Measurements from ENCODE around the gene TPI1.
"Not testable (repeated sequence)": the region's sequence is repeated elsewhere in the genome, so short reads cannot be mapped to it uniquely, and the experiment has no call there.

TPI1 gene

DNA sequence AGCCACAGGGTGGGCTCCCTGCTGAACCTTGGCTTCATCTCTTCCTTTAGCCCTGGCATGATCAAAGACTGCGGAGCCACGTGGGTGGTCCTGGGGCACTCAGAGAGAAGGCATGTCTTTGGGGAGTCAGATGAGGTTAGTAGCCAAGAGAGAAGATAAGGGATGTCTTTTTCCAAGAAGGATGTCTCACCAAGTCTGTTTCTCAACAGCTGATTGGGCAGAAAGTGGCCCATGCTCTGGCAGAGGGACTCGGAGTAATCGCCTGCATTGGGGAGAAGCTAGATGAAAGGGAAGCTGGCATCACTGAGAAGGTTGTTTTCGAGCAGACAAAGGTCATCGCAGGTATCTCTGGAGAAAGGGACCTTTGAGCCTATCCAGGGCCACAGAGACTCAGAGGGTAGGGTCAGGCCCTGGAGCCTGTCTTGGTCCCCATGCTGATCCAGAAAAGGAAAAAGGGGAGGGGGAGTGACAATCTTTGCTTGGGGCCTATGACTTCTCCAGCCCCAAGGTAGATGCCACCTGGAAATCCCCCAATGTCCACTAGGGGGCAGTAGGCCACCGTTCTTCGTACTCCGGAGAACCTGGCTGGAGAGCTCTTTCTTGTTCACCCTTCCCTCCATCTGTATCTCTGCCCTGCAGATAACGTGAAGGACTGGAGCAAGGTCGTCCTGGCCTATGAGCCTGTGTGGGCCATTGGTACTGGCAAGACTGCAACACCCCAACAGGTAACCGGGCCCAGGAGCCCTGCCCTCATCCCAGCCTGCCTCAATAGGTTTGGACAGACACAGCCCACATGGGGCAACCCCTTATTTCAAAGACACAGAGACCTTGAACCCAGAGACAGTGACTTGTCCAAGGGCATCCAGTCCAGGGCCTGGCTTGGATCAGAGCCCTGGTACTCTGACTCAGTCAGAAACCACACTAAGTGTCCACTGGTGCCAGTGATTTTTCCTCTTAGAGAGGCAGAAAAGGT lies 2.0 kb downstream of the TPI1 start:
- peak; percentile 78 for DNase-seq

DNA sequence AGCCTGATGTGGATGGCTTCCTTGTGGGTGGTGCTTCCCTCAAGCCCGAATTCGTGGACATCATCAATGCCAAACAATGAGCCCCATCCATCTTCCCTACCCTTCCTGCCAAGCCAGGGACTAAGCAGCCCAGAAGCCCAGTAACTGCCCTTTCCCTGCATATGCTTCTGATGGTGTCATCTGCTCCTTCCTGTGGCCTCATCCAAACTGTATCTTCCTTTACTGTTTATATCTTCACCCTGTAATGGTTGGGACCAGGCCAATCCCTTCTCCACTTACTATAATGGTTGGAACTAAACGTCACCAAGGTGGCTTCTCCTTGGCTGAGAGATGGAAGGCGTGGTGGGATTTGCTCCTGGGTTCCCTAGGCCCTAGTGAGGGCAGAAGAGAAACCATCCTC lies 3.0 kb downstream of the TPI1 start:
- DNase-seq: not testable (repeated sequence)

DNA sequence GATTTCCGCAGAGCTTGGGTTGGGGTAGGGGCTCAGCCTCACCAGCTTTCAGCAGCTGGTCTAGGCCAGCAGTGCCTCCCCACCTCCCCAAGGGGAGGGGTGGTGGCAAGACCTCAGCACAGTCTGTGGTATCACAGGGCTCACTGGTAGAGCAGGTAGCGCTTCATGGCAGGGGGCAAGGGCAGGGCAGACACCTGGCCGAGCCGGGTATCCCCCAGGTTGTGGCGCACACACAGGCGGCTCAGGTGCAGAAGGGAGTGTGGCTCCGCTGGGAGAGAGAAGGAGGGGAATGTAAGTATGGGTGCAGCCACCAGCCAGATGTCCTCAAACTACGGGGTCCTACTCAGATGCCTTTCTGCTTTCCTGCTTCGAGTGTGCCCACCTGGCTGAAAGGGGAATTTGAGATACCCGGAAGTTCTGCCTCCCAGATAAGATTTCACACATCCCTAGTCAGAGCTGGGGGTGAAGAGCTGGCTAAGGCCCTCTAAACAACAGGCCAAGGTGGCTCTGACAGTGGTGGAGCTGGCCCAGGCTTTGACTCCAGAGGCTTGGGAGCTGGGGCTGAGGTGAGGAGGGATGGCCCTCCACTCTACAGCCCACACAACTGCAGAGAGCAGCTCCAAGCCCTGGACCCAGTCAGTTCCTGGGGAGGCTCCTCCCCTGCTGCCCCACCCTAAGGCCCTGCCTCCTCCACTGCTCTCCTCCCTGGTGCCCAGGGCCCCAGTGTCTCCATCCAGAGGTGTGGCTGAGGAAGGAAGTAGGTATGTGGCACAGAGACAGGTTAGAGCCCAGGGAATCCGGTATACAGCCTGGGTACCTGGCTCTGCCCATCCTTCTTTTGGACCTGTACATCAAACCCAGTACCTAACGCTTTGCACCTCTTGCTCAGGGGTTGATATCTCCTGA lies 4.0 kb downstream of the TPI1 start:
- DNase-seq: no peak

DNA sequence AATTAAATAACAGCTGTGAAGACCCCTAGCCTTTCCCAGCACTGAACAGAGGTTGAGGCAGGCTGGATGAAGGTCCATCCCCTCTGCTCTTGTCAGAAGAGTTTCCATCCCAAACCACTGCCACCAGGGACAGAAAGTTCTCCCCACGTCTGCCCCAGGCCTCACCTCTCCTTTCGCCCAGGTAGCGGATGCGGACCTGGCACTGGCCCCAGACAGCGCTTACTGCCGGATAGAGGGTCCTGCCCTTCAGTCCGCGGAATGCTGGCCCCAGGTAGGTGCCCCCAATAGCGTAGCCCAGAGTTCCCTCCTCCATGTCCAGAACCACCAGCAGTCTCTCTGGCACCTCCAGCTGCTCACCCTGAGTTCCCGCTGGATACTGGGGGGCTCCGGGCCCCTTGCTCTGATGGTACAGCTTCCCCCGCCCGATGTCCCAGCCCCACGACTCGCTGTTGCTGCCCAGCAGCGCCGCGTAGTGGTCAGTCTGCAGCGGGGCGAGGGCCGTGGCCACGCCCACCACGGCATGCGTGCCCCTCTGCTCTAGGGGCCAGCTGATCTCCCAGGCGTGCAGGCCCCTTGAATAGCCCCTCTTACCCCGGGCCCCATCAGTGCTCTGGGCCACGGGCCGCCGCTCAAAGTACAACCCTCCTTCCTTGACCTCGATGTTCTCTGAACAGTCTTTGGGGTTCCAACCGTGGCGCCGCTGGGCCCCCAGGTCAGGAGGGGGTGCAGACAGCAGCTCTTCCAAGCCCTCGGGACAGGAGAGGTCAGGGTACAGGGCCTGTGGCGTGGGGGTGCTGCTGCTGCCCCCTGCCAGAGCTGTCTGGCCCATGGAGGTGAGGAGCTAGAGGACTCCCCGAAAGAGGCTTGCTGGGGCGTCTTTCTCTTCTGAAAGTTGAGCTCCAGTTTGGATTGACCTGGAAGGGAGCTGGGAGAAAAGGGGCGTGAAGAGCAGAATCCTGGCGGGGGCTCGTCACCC lies 5.0 kb downstream of the TPI1 start:
- DNase-seq: peak; percentile 74

DNA sequence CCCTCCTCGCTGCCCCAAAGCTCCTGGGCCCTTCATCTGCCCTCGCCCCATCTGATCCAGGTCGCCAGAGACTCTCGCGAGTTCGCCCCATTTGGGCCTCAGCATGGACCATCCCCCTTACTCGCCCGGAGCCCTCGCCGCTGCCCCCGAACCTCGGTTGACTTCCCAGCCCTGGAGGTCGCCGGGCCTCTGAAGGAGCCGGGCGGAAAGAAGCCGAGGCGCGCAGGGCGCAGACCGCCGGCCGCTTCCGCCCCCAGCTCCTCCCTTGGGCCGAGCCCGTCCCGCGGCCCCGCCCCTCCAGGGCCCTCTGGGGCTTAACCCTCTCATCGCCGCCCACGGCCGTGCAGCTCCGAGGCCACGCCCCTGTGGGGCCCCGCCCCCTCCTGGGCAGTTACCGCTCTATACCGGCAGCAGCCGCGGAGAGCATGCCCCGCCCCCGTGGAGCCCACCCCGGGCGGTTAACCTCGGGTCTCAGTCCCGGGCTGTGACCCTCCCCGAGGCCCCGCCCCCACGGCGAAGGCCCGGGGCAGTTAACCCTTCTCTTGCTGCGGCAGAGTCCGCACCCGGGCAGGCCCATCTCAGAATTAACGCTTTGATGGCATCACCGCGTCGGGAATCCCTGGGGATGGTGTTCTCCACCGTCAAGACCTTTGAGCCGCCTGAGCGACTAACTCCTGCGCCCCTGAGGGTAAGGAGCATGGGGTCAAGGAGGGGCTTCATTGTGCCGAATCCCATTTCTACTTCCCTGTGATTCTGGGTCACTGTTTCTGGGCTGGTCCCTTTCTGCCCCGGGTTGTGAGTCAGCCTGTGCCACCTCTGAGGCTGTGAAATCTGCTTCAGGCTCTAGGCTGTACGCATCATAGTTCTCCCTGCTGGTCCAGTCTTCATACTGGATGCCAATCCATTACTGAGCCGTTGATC lies 6.0 kb downstream of the TPI1 start, which contains the start of gene SPSB2:
Gene SPSB2 (minus strand): TSS at position 210 of the 921 bp plus-strand sequence. CDS start 402 bp downstream, outside the sequence.
- peak; percentile 98 for DNase-seq

DNA sequence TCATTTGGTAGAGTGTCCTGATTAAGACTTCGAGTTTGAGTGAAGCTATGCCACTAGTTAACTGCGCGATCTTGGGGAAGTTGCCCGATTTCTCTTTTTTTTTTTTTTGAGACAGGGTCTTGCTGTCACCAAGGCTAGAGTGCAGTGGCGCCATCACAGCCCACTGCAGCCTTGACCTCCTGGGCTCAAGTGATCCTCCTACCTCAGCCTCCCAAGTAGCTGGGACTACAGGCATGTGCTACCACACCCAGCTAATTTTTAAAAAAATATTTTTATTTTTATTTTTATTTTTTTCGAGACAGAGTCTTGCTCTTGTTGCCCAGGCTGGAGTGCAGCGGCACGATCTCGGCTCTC lies 6.7 kb downstream of the TPI1 start:
- not testable (repeated sequence) for DNase-seq

DNA sequence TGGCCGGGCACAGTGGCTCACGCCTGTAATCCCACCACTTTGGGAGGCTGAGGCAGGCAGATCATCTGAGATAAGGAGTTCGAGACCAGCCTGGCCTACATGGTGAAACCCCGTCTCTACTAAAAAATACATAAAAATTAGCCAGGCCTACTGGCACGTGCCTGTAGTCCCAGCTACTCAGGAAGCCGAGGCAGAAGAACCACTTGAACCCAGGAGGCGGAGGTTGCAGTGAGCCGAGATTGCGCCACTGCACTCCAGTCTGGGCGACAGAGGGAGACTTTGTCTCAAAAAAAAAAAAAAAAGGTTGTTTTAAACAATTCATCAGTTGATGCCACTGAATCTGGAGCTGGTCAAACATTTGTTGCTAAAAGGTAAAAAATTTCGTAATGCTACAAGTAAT lies 12.5 kb downstream of the TPI1 start:
- not testable (repeated sequence) for DNase-seq

DNA sequence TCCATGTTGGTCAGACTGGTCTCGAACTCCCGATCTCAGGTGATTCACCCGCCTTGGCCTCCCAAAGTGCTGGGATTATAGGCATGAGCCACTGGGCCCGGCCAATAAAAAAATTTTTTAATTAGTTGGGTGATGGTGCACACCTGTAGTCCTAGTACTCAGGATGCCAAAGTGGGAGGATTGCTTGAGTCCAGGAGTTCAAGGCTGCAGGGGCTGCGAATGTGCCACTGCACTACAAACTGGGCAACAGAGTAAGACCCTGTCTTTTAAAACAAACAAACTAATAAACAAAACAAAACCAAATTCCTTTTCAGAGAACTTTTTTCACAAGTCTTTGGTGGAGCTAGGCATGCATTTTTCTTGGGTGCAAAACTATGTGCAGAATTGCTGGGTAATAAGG lies 15.9 kb downstream of the TPI1 start:
- no peak for DNase-seq

DNA sequence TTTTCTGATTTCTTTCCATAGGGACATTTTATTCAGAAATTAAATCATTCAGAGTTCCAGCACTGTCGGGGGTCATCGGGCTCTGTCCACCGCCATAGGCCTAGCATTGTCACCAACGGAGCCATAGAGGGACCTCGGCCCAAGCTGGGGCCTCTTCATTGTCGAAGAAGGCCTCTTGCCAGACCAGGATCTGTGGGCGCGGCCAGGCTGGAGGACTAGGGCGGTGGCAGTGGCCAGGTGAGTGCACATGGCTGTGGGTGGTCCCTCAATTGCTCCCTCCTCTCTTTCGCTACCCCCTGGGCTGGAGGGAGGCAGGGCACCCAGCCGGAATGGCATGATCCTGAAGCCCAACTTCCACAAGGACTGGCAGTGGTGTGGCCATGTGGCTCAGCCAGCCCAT lies 16.4 kb downstream of the TPI1 start:
- DNase-seq: no peak

DNA sequence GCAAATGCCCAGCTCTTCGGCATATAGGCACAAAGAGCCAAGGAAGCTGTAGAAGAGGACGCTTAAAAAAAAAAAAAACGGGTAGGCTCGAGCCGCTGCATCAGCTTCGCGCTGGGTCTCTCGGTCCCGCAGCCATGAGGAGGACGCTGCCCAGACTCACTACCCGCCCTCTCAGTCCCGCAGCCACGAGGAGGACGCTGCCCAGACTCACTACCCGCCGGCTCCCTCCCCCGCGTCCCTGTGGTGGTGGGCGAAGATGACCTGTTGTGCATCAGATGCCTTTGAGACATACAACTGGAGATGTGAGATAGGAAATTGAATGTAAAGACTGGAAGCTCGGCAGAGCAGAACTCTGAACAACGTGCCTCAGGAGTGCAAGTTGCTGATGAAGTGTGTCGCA lies 17.2 kb downstream of the TPI1 start:
- DNase-seq: no peak

DNA sequence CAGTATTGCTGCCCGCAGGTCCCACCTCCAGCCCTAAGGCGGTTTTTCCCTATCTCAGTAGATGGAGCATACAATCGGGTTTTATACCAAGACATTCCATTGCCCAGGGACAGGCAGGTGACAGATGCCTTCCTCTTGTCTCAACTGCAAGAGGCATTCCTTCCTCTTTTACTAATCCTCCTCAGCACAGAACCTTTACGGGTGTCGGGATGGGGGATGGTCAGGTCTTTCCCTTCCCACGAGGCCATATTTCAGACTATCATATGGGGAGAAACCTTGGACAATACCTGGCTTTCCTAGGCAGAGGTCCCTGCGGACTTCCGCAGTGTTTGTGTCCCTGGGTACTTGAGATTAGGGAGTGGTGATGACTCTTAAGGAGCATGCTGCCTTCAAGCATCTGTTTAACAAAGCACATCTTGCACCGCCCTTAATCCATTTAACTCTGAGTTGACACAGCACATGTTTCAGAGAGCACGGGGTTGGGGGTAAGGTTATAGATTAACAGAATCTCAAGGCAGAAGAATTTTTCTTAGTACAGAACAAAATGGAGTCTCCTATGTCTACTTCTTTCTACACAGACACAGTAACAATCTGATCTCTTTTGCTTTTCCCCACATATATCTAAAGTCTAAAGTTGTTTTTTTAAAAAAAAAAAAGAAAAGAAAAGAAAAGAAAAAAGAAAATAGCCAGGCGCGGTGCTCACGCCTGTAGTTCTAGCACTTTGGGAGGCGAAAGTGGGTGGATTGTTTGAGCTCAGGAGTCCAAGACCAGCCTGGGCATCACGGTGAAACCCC lies 19.1 kb downstream of the TPI1 start:
- not testable (repeated sequence) for DNase-seq

DNA sequence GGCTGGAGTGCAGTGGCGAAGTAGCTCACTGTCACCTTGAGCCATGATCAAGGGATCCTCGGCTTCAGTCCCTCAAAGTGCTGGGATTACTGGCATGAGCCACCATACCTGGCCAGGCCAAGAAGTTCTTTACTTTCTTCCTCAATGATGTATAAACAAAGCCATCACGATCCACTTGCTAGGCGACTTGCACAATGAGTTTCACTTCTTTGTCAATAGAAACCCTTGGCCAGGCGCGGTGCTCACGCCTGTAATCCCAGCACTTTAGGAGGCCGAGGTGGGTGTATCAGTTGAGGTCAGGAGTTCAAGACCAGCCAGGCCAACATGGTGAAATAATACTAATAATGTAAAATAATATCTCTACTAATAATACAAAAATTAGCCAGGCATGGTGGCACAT lies 20.1 kb downstream of the TPI1 start:
- DNase-seq: no peak

DNA sequence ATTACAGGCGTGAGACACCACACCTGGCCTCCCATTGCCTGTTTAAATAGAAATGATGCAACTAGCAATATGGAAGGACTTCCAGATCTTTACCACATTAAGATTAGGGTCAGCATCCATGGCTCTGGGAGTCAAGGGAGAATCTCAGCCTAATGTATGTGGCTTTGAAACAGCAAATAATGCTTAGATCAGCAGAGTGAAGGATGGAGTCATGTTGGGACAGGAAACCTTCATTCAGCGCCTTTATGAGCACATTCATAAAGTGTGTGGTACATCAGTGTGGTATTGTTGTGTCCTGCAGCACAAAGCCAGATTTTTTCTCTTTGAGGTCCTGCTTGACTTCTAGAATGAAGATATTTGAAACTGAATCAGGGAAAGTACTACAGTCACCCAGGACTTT lies 21.0 kb downstream of the TPI1 start:
- DNase-seq: no peak

DNA sequence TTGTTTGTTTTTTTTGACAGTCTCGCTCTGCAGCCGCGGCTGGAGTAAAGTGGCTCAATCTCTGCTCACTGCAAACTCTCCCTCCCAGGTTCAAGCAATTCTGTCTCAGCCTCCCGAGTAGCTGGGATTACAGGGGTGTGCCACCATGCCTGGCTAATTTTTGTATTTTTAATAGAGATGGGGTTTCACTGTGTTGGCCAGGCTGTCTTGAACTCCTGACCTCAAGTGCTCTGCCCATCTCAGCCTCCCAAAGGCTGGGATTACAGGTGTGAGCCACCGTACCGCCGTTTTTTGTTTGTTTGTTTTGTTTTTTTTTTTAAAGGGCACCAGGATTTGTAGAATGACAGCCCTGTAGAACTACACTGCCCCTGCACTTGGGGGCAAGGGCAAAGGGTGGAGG lies 21.5 kb downstream of the TPI1 start:
- DNase-seq: not testable (repeated sequence)

DNA sequence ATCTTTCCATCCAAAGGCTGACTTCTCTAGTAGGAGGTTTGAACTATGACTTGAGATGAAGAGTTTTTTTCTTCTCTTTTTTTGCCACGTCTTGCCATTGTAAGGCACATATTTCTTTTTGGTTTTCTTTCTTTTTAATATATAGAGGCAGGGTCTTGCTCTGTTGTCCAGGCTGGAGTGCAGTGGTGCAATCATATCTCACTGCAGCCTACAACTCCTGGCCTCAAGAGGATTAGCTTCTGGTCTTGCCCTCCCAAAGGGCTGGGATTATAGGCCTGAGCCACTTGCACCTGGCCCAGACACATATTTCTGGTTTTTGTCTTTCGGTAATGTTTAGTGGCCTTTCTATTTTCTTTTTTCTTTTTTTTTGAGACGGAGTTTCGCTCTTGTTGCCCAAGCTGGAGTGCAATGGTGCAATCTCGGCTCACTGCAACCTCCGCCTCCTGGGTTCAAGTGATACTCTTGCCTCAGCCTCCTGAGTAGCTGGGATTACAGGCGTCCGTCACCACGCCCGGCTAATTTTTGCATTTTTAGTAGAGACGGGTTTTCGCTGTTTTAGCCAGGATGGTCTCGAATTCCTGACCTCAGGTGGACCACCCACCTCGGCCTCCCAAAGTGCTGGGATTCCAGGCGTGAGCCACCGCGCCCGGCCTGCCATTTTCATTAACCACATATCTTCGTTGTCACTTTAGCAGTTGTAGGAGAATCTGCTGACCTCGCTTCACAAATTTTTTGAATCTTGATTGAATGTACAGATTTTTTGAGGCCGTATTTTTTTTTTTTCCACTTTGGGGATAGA lies 22.6 kb downstream of the TPI1 start:
- not testable (repeated sequence) for DNase-seq

DNA sequence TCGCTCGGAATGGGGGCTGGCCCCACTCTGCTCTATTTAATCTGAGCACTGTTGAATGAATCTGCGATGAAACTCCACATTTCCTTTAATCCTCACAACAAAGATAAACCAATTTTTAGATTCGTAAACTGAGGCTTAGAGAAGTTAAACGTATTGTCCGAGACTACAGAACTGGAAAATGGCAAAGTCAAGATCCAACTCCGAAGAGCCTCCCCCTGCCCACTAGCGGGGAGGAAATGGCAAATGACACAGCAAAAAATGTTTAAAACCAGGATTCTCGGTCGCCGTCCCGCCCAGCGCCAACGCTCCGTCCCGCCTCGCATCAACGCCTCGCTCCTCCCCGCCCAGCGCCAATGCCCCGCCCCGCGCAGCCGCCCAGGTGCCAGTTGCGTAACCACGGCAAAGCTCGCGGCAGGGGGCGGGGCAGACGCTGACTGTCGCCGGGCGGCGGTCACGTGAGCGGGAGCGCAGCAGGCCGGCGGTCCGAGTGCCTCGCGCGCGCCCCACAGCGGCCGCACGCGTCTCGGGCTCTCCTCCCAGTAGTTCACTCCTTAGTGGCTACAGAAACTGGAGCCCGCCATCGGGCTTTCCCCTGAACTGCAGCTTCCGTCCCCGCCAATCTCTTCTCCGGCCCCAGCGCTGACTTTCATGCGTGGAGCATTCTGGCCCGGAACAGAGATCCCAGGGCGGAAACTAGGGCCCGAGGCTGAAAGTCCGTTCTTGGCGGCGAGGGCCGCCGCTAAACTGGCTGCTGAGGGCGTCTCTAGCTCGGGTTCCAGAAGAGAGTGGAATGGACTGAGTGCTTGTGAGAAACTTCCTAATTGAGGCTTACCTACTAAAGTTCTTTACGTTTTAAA lies 23.7 kb downstream of the TPI1 start:
- DNase-seq: peak; percentile 98

DNA sequence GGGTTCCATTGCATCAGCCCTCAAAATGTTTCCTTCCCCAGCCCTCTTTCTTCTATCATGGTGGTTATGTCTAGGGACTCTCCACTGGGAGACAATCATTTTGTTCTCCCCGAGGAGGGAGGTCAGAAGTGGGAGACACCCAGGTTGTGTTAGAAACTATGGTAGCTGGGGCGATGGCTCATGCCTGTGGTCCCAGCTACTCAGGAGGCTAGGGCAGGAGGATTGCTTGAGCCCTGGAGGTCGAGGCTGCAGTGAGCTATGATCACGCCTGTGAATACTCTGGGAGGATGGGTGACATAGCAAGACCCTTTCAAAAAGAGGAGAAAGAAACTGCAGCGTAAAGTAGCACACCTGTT lies 24.3 kb downstream of the TPI1 start:
- no peak for DNase-seq

DNA sequence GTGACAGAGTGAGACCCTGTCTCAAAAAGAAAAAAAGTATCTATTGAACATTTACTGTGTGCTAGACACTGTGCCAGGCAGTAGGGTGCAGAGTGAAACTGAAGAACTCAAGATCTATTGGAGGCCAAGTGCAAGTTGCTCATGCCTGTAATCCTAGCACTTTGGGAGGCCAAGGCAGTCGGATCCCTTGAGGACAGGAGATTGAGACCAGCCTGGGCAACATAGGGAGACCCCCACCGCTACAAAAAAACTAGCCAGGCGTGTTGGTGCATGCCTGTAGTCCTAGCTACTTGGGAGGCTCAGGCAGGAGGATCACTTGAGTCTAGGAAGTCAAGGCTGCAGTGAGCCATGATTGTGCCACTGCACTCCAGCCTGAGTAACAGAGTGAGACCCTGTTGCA lies 25.4 kb downstream of the TPI1 start:
- DNase-seq: not testable (repeated sequence)

DNA sequence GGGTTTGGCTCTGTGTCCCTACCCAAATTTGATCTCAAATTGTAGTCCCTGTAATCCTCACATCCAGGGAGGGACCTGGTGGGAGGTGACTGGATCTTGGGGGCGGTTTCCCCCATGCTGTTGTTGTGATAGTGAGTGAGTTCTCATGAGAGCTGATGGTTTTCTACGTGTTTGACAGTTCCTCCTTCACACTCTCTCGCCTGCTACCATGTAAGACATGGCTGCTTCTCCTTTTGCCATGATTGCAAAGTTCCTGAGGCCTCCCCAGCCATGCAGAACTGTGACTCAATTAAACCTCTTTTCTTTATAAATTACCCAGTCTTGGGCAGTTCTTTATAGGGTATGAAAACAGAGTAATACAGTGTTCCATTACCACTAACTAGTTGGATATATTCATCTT lies 27.0 kb downstream of the TPI1 start:
- no peak for DNase-seq
